Endothelial cell of umbilical vein (primary cell): ENCODE results near the gene CARD16. TPM values are rescaled to one million over a fixed set of nuclear protein-coding genes. Genes with fewer than 3 reads are reported as not detected.

ENCODE experiments used
- BruUV-seq: library from RNA; stranded (reverse); fragments of 400-500 nt; replicated peaks from 2 replicates; lab custom pipeline; 2021; lab: Mats Ljungman, UMichigan
- CTCF ChIA-PET: fragments of 300-600, 350-600 bp; sonication (Branson Sonifier 250); formaldehyde crosslinking; loops from one replicate; lab custom pipeline; 2021; ENCODE audit warnings: antibody characterized with exemption, inconsistent platforms; lab: Charles Lee
- POLR2A ChIA-PET: fragments of 300-600, 350-600 bp; sonication (Branson Sonifier 250); formaldehyde crosslinking; loops from one replicate; lab custom pipeline; 2021; ENCODE audit warnings: antibody characterized with exemption, inconsistent platforms; lab: Charles Lee
- DNase-seq: peaks from one replicate; pipeline ENCODE4 v3.0.0-alpha.2; 2011; ENCODE audit warnings: low read depth, low spot score
- FAIRE-seq: peaks from 2 replicates; lab custom pipeline; 2011; peaks lifted over from hg19 to GRCh38; lab: Jason Lieb, UNC
- H2AFZ ChIP-seq: 2 replicates; pipeline ENCODE4 v1.6.0; 2012; ENCODE audit warnings: low read depth, low read length, control low read depth, inconsistent platforms
- H3K27ac ChIP-seq: 2 replicates; pipeline ENCODE4 v1.5.1; 2011; ENCODE audit warnings: low read depth, mild to moderate bottlenecking, control low read depth, low read length, moderate library complexity; ENCODE audit not compliant: insufficient read depth
- H3K27me3 ChIP-seq, 2 experiments: 2 replicates each; pipeline versions ENCODE4 v1.6.0 to v1.6.1; 2011; ENCODE audit warnings: low read length in 2 of 2, mixed read lengths in 1 of 2; ENCODE audit not compliant: control insufficient read depth in 2 of 2, insufficient read depth in 2 of 2
- H3K36me3 ChIP-seq, 2 experiments: 2 replicates in 1 of 2; 3 replicates in 1 of 2; pipeline ENCODE4 v1.5.1; 2011; ENCODE audit warnings: low read length in 2 of 2, mild to moderate bottlenecking in 1 of 2, moderate library complexity in 1 of 2; ENCODE audit not compliant: control insufficient read depth in 2 of 2, insufficient read depth in 2 of 2; ENCODE audit errors: extremely low read depth in 1 of 2
- H3K4me1 ChIP-seq: 3 replicates; pipeline ENCODE4 v1.5.1; 2011; ENCODE audit warnings: mild to moderate bottlenecking, low read length; ENCODE audit not compliant: control insufficient read depth, insufficient read depth; ENCODE audit errors: extremely low read depth
- H3K4me2 ChIP-seq: 2 replicates; pipeline ENCODE4 v1.6.1; 2011; ENCODE audit warnings: low read length, control low read depth, mixed read lengths; ENCODE audit not compliant: insufficient read depth
- H3K4me3 ChIP-seq, 3 experiments: fragments of 200-600 bp in 1 of 3; sonication (generic), shearing (Covaris generic) in 1 of 3; replicated peaks in 1 of 3; 2 replicates each; pipeline ENCODE4 v1.5.1; 2011 to 2016; ENCODE audit warnings: control low read depth in 3 of 3, low read length in 3 of 3, mild to moderate bottlenecking in 2 of 3, inconsistent platforms in 1 of 3, low read depth in 1 of 3, moderate library complexity in 1 of 3; ENCODE audit not compliant: insufficient read depth in 1 of 3
- H3K79me2 ChIP-seq: 2 replicates; pipeline ENCODE4 v1.6.0; 2012; ENCODE audit warnings: low read length, inconsistent platforms; ENCODE audit not compliant: control insufficient read depth, insufficient read depth
- H3K9ac ChIP-seq: replicated peaks from 2 replicates; pipeline ENCODE3; 2011; ENCODE audit warnings: low read length, control low read depth; ENCODE audit not compliant: insufficient read depth; ENCODE audit errors: extremely low read depth
- H3K9me1 ChIP-seq: replicated peaks from 3 replicates; pipeline ENCODE4 v1.6.0; 2011; ENCODE audit warnings: mild to moderate bottlenecking, low read length; ENCODE audit not compliant: control insufficient read depth, insufficient read depth; ENCODE audit errors: extremely low read depth
- H3K9me3 ChIP-seq: replicated peaks from 2 replicates; pipeline ENCODE4 v1.5.1; 2012; ENCODE audit warnings: low read length, inconsistent platforms; ENCODE audit not compliant: control insufficient read depth, insufficient read depth
- H4K20me1 ChIP-seq: replicated peaks from 2 replicates; pipeline ENCODE3; 2011; ENCODE audit warnings: mild to moderate bottlenecking, low read length; ENCODE audit not compliant: control insufficient read depth, insufficient read depth; ENCODE audit errors: extremely low read depth
- CTCF ChIP-seq, 2 donors: IDR thresholded peaks; 1 replicate in 1 of 2; 2 replicates in 1 of 2; pipeline ENCODE4 v1.5.1; 2011; ENCODE audit warnings: low read length in 2 of 2, mild to moderate bottlenecking in 2 of 2, moderate library complexity in 2 of 2, control low read depth in 1 of 2, inconsistent platforms in 1 of 2, low read depth in 1 of 2; ENCODE audit not compliant: insufficient read depth in 1 of 2; ENCODE audit errors: extremely low read depth in 1 of 2
- FOS ChIP-seq: IDR thresholded peaks from 2 replicates; pipeline ENCODE4 v1.6.1; 2011; ENCODE audit warnings: mild to moderate bottlenecking, low read length, moderate library complexity, borderline replicate concordance; ENCODE audit not compliant: insufficient read depth
- GATA2 ChIP-seq: IDR thresholded peaks from 2 replicates; pipeline ENCODE4 v1.7.0; 2011; ENCODE audit warnings: low read depth, mild to moderate bottlenecking, moderate library complexity, mixed read lengths, low read length; ENCODE audit not compliant: insufficient read length, insufficient read depth
- JUN ChIP-seq: IDR thresholded peaks from 2 replicates; pipeline ENCODE4 v1.6.1; 2011; ENCODE audit warnings: borderline replicate concordance, low read depth; ENCODE audit not compliant: insufficient read length, insufficient read depth
- MAX ChIP-seq: IDR thresholded peaks from 2 replicates; pipeline ENCODE4 v1.6.1; 2011; ENCODE audit not compliant: insufficient read depth, insufficient read length
- MYC ChIP-seq: IDR thresholded peaks from one replicate; pipeline ENCODE4 v1.6.1; 2011; ENCODE audit warnings: mild to moderate bottlenecking, low read depth, low read length
- POLR2A ChIP-seq: IDR thresholded peaks from 2 replicates; pipeline ENCODE4 v1.6.1; 2012; ENCODE audit warnings: low read depth, mild to moderate bottlenecking, control low read depth, low read length
- POLR2AphosphoS5 ChIP-seq: IDR thresholded peaks from 2 replicates; pipeline ENCODE4 v1.6.1; 2012; ENCODE audit warnings: low read depth, mild to moderate bottlenecking, control low read depth, low read length, moderate library complexity; ENCODE audit not compliant: insufficient read depth
- dilution Hi-C: fragments of 300-500 bp; cut with MboI; formaldehyde crosslinking; loops from one replicate; pipeline ENCODE4 v1.15.0; 2019; ENCODE audit warnings: low sequenced_read_pairs; ENCODE audit not compliant: extremely low pct_ligation_motif_present
- intact Hi-C: fragments of 100-400 bp; cut with micrococcal nuclease; formaldehyde crosslinking; loops from one replicate; pipeline ENCODE4 v1.10.0; 2022
- polyA plus RNA-seq, 4 experiments: library from polyadenylated mRNA; depleted of rRNA in 3 of 4; stranded (reverse) in 3 of 4; unstranded in 1 of 4; fragments of >200 nt; gene quantifications; 2 replicates each; pipeline versions ENCODE4 v1.2.1 to v1.2.3, GENCODE V29; 2011 to 2012; ENCODE audit warnings: missing spikeins in 1 of 4
- total RNA-seq: library from RNA; stranded (reverse); gene quantifications from 2 replicates; pipeline ENCODE4 v1.2.3, GENCODE V29; 2021

Gene CARD16
- total and polyA plus RNA-seq, 2 donors (not counting 3 experiments of a cell fraction or from before 2014, with no cell fraction given), result 26.8 to 76.6 TPM

DNA sequence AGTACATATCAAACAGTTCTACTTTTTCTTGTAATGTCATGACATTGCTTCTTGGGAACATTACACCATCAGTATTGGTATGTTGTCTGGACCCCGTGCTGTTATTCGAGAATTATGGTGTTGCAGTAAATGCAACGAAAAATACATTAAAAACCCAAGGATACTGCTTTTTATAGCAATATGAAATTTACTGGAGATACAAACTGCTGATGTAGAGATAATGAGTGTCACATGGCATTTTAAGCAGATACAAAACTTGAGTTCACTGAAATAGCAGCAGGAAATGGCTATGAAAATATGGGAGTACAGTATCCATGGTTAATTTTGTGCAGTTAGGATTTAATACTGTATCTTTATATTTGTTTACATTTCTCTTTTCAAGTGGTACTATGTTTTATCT lies 7.4 kb upstream of the CARD16 start:
- Histone ChIP-seq H4K20me1 (no peaks in the 10 kb centered on the region), H3K4me3 (no peak overlapping the region), H3K4me1 (peaks cover 7% of the 10 kb centered on the region), H2AFZ (no peak overlapping the region), H3K79me2 (no peaks in the 10 kb centered on the region), H3K4me2 (no peak overlapping the region), H3K9ac (no peak overlapping the region), H3K36me3 (no peaks in the 10 kb centered on the region), H3K9me3 (no peaks in the 10 kb centered on the region), H3K27me3 (no peaks in the 10 kb centered on the region), H3K27ac (no peak overlapping the region), H3K9me1 (no peaks in the 10 kb centered on the region)
- intact Hi-C loops (no loop called here), dilution Hi-C loops (no loop called here)
- FAIRE-seq (no peak), DNase-seq (no peak)
- no TSS peak for BruUV-seq
- POLR2A ChIA-PET, result no interaction called here
- CTCF ChIA-PET, result no interaction called here
- TF ChIP-seq MYC (no peak), POLR2AphosphoS5 (no peak), POLR2A (no peak), JUN (no peak), GATA2 (no peak)

DNA sequence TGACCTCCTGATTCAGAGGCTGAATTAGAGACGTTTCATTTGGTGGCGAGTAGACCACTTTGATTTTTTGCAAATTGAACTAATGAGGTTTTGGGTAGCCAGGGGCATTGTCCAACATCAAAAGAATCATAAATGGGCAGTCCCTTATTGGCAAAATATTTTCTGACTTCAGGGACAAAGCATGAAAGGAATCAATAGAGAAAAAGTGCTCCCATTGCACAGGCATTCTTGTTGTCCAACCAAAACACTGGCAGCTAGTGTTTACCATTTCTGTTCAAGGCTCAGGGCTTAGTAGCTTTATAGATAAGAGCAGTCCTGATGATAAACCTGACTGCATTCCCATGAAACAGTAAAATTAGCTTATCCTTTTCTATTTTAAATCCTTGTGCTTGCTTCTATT lies 6.4 kb upstream of the CARD16 start:
- no TSS peak for BruUV-seq
- Histone ChIP-seq H3K4me1 (peaks cover 12% of the 10 kb centered on the region), H3K79me2 (no peaks in the 10 kb centered on the region), H3K36me3 (no peaks in the 10 kb centered on the region), H3K4me2 (no peak overlapping the region), H4K20me1 (no peaks in the 10 kb centered on the region), H2AFZ (no peak overlapping the region), H3K27ac (no peak overlapping the region), H3K9me3 (no peaks in the 10 kb centered on the region), H3K27me3 (no peaks in the 10 kb centered on the region), H3K4me3 (no peak overlapping the region), H3K9ac (no peak overlapping the region), H3K9me1 (no peaks in the 10 kb centered on the region)
- no peak for FAIRE-seq
- dilution Hi-C loops, result no loop called here
- ChIA-PET POLR2A (no interaction called here), CTCF (no interaction called here)
- no peak for DNase-seq
- TF ChIP-seq JUN (no peak), MAX (no peak), FOS (no peak), CTCF (IDR thresholded peaks at IDR 0.05; ENCODE audit: extremely low read depth in 1 of 2, insufficient read depth in 1 of 2, low read depth in 1 of 2, low read length in 2 of 2) (no peak), MYC (no peak), POLR2A (no peak)
- intact Hi-C loops, result no loop called here
